GM23338 (cell line): ENCODE data around the gene SLC9C2. TPM values are rescaled to one million over a fixed set of nuclear protein-coding genes. Genes with fewer than 3 reads are reported as not detected.

ENCODE experiments used
- ATAC-seq: fragments of 200-7000 bp; cut with Tn5 transposase; 3 replicates; pipeline ENCODE4 v1.9.1; 2020
- DNase-seq: peaks from one replicate; pipeline ENCODE4 v3.0.0-alpha.2; 2015; ENCODE audit warnings: low spot score
- H2AFZ ChIP-seq: fragments of 200-600 bp; sonication (generic); 2 replicates; pipeline ENCODE4 v1.8.0; 2016; ENCODE audit warnings: antibody characterized with exemption, mild to moderate bottlenecking, moderate library complexity
- H3F3A ChIP-seq: fragments of 200-600 bp; sonication (generic); replicated peaks from 2 replicates; pipeline ENCODE4 v1.8.0; 2017; ENCODE audit warnings: antibody characterized with exemption, mixed run types, low read depth
- H3K27ac ChIP-seq: fragments of 200-600 bp; sonication (generic); 2 replicates; pipeline ENCODE4 v1.6.1; 2016; ENCODE audit warnings: low read depth
- H3K27me3 ChIP-seq: fragments of 200-600 bp; sonication (generic); 2 replicates; pipeline ENCODE4 v1.8.0; 2016; ENCODE audit warnings: mild to moderate bottlenecking, mixed run types, moderate library complexity; ENCODE audit not compliant: insufficient read depth
- H3K36me3 ChIP-seq: fragments of 200-600 bp; sonication (generic); 2 replicates; pipeline ENCODE4 v1.8.0; 2016; ENCODE audit warnings: mild to moderate bottlenecking; ENCODE audit not compliant: insufficient read depth
- H3K4me1 ChIP-seq: fragments of 200-600 bp; sonication (generic); 2 replicates; pipeline ENCODE4 v1.8.0; 2016; ENCODE audit warnings: mild to moderate bottlenecking, moderate library complexity; ENCODE audit not compliant: insufficient read depth
- H3K4me2 ChIP-seq: fragments of 200-600 bp; sonication (generic); 2 replicates; pipeline ENCODE4 v1.7.1; 2017; ENCODE audit warnings: mixed run types
- H3K4me3 ChIP-seq: fragments of 200-600 bp; sonication (generic); 2 replicates; pipeline ENCODE4 v1.6.1; 2016; ENCODE audit warnings: mixed run types
- H3K79me2 ChIP-seq: fragments of 200-600 bp; sonication (generic); replicated peaks from 2 replicates; pipeline ENCODE4 v1.8.0; 2017; ENCODE audit warnings: mild to moderate bottlenecking; ENCODE audit not compliant: insufficient read depth
- H3K9me2 ChIP-seq: fragments of 200-600 bp; sonication (generic); 2 replicates; pipeline ENCODE4 v1.8.0; 2017; ENCODE audit not compliant: insufficient read depth
- H4K20me1 ChIP-seq: fragments of 200-600 bp; sonication (generic); replicated peaks from 2 replicates; pipeline ENCODE4 v1.8.0; 2017; ENCODE audit warnings: mild to moderate bottlenecking; ENCODE audit not compliant: insufficient read depth
- H3K27ac Mint-ChIP-seq: 2 replicates; pipeline ENCODE4 v1.8.0; 2020; ENCODE audit warnings: inconsistent platforms, mild to moderate bottlenecking, moderate library complexity, mixed read lengths
- H3K27me3 Mint-ChIP-seq: 3 replicates; pipeline ENCODE4 v1.8.0; 2022; ENCODE audit warnings: low read depth, mild to moderate bottlenecking, moderate library complexity, mixed read lengths, inconsistent platforms; ENCODE audit not compliant: insufficient read depth, poor library complexity
- H3K36me3 Mint-ChIP-seq: 3 replicates; pipeline ENCODE4 v1.8.0; 2021; ENCODE audit warnings: low read depth, mild to moderate bottlenecking, inconsistent platforms, moderate library complexity, mixed read lengths
- H3K4me1 Mint-ChIP-seq: 3 replicates; pipeline ENCODE4 v1.8.0; 2020; ENCODE audit warnings: mild to moderate bottlenecking, inconsistent platforms, mixed read lengths
- H3K4me3 Mint-ChIP-seq: 3 replicates; pipeline ENCODE4 v1.8.0; 2021; ENCODE audit warnings: moderate library complexity, mild to moderate bottlenecking, inconsistent platforms, mixed read lengths
- H3K9me3 Mint-ChIP-seq: 3 replicates; pipeline ENCODE4 v1.8.0; 2020; ENCODE audit warnings: moderate library complexity, mild to moderate bottlenecking, inconsistent platforms, mixed read lengths
- CREB1 ChIP-seq: fragments of 250-450 bp; sonication (Bioruptor Pico); IDR thresholded peaks from 2 replicates; pipeline ENCODE4 v1.5.0; 2020; ENCODE audit warnings: low read depth, mild to moderate bottlenecking, moderate library complexity
- CTCF ChIP-seq, 2 experiments: fragments of 200-600 bp in 1 of 2; sonication (generic) in 1 of 2; conservative IDR thresholded peaks; 2 replicates each; pipeline versions ENCODE4 v1.5.1 to v1.6.1; 2016 to 2017; ENCODE audit warnings: antibody characterized with exemption in 2 of 2, low read depth in 2 of 2, mild to moderate bottlenecking in 2 of 2, moderate library complexity in 1 of 2
- EZH2 ChIP-seq: fragments of 200-600 bp; sonication (generic); IDR thresholded peaks from one replicate; pipeline ENCODE4 v1.8.0; 2017; ENCODE audit warnings: antibody characterized with exemption, mild to moderate bottlenecking, low read depth; ENCODE audit not compliant: unreplicated experiment
- EZH2phosphoT487 ChIP-seq: fragments of 200-600 bp; sonication (generic); IDR thresholded peaks from one replicate; pipeline ENCODE4 v1.8.1; 2018; ENCODE audit warnings: antibody characterized with exemption; ENCODE audit not compliant: unreplicated experiment
- JUNB ChIP-seq: IDR thresholded peaks from one replicate; pipeline ENCODE4 v1.6.1; 2016; ENCODE audit warnings: antibody characterized with exemption; ENCODE audit not compliant: unreplicated experiment
- POLR2AphosphoS5 ChIP-seq: IDR thresholded peaks from 2 replicates; pipeline ENCODE4 v1.6.1; 2016; ENCODE audit warnings: antibody characterized with exemption, low read depth
- STAT1 ChIP-seq: IDR thresholded peaks from one replicate; pipeline ENCODE4 v1.6.1; 2016; ENCODE audit warnings: antibody characterized with exemption; ENCODE audit not compliant: unreplicated experiment
- polyA plus RNA-seq: library from polyadenylated mRNA; unstranded; fragments of >200 nt; fragmentation: Nextera tagmentation; extraction: Ambion mirVana; gene quantifications from 2 replicates; pipeline ENCODE4 v1.2.1, GENCODE V29; 2016
- total RNA-seq: library from RNA; depleted of rRNA; stranded (reverse); fragments of >200 nt; shearing (Covaris generic); gene quantifications from 2 replicates; pipeline ENCODE4 v1.2.3, GENCODE V29; 2014
- TF ChIP-seq, protein P1 (sequence below): fragments of 250-450 bp; sonication (Bioruptor Pico); IDR thresholded peaks from 2 replicates; pipeline ENCODE4 v1.5.0; 2020; ENCODE audit warnings: mild to moderate bottlenecking, moderate library complexity
- TF ChIP-seq, protein P2 (sequence below): IDR thresholded peaks from 2 replicates; pipeline ENCODE4 v1.6.1; 2016; ENCODE audit warnings: antibody characterized with exemption
- TF ChIP-seq, protein P3 (sequence below): IDR thresholded peaks from one replicate; pipeline ENCODE4 v1.6.1; 2018; ENCODE audit warnings: antibody characterized with exemption; ENCODE audit not compliant: unreplicated experiment

SLC9C2 gene
- total and polyA plus RNA-seq, 2 experiments from 2014 or later, result not detected

DNA sequence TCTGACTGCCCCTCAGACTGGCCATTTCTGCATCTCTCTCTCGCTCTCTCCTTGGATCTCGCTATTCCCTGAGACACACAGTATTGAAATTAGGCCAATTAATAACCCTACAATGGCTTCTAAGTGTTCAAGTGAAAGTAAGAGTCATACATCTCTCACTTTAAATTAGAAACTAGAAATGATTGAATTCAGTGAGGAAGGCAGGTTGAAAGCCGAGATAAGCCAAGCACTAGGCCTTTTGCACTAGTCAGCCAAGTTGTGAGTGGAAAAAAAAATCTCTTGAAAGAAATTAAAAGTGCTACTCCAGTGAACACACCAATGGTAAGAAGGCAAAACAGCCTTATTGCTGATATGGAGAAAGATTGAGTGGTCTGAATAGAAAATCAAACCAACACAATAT lies 51.2 kb downstream of the SLC9C2 start (continued):
- TF ChIP-seq CTCF (conservative IDR thresholded peaks at IDR 0.05; ENCODE audit: low read depth in 2 of 2), result no peak
- TF ChIP-seq EZH2phosphoT487, result no peak
- no peak for TF ChIP-seq JUNB
- no peak for TF ChIP-seq POLR2AphosphoS5

DNA sequence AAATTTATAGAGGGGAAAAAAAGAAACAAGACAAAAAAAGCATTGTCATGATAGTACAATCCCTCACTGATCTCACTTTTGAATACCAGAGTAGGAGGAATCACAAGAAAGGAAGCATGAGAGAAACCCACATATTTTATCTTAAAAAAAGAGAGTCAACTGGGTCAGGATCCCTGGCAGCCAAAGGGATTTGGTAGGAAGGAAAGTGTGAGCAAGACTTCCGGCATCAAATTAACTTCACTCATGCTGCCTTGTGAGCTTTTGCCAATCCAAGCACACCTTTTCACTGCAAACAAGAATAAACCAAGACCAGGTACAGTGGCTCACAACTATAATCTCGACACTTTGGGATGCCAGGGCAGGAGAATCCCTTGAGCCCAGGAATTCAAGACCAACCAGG lies 53.1 kb downstream of the SLC9C2 start:
- Histone ChIP-seq H3K9me2 (no peaks in the 10 kb centered on the region), H3K4me1 (peaks cover 7% of the 10 kb centered on the region; the same call in 1 of the 2 replicates), H3K4me3 (no peak overlapping the region), H3K27me3 (no peaks in the 10 kb centered on the region), H3K36me3 (no peaks in the 10 kb centered on the region), H3F3A (no peaks in the 10 kb centered on the region), H2AFZ (0 out of 2 replicates have a peak overlapping the region, but pooled peaks have one; percentile 45), H3K4me2 (no peak overlapping the region), H4K20me1 (no peaks in the 10 kb centered on the region), H3K27ac (no peak overlapping the region), H3K79me2 (no peaks in the 10 kb centered on the region)
- DNase-seq (no peak), ATAC-seq (no peak)
- TF ChIP-seq EZH2phosphoT487 (no peak), POLR2AphosphoS5 (no peak), EZH2 (no peak), STAT1 (no peak), CREB1 (CRISPR knock-in tag) (no peak)
- TF ChIP-seq, protein P1, sequence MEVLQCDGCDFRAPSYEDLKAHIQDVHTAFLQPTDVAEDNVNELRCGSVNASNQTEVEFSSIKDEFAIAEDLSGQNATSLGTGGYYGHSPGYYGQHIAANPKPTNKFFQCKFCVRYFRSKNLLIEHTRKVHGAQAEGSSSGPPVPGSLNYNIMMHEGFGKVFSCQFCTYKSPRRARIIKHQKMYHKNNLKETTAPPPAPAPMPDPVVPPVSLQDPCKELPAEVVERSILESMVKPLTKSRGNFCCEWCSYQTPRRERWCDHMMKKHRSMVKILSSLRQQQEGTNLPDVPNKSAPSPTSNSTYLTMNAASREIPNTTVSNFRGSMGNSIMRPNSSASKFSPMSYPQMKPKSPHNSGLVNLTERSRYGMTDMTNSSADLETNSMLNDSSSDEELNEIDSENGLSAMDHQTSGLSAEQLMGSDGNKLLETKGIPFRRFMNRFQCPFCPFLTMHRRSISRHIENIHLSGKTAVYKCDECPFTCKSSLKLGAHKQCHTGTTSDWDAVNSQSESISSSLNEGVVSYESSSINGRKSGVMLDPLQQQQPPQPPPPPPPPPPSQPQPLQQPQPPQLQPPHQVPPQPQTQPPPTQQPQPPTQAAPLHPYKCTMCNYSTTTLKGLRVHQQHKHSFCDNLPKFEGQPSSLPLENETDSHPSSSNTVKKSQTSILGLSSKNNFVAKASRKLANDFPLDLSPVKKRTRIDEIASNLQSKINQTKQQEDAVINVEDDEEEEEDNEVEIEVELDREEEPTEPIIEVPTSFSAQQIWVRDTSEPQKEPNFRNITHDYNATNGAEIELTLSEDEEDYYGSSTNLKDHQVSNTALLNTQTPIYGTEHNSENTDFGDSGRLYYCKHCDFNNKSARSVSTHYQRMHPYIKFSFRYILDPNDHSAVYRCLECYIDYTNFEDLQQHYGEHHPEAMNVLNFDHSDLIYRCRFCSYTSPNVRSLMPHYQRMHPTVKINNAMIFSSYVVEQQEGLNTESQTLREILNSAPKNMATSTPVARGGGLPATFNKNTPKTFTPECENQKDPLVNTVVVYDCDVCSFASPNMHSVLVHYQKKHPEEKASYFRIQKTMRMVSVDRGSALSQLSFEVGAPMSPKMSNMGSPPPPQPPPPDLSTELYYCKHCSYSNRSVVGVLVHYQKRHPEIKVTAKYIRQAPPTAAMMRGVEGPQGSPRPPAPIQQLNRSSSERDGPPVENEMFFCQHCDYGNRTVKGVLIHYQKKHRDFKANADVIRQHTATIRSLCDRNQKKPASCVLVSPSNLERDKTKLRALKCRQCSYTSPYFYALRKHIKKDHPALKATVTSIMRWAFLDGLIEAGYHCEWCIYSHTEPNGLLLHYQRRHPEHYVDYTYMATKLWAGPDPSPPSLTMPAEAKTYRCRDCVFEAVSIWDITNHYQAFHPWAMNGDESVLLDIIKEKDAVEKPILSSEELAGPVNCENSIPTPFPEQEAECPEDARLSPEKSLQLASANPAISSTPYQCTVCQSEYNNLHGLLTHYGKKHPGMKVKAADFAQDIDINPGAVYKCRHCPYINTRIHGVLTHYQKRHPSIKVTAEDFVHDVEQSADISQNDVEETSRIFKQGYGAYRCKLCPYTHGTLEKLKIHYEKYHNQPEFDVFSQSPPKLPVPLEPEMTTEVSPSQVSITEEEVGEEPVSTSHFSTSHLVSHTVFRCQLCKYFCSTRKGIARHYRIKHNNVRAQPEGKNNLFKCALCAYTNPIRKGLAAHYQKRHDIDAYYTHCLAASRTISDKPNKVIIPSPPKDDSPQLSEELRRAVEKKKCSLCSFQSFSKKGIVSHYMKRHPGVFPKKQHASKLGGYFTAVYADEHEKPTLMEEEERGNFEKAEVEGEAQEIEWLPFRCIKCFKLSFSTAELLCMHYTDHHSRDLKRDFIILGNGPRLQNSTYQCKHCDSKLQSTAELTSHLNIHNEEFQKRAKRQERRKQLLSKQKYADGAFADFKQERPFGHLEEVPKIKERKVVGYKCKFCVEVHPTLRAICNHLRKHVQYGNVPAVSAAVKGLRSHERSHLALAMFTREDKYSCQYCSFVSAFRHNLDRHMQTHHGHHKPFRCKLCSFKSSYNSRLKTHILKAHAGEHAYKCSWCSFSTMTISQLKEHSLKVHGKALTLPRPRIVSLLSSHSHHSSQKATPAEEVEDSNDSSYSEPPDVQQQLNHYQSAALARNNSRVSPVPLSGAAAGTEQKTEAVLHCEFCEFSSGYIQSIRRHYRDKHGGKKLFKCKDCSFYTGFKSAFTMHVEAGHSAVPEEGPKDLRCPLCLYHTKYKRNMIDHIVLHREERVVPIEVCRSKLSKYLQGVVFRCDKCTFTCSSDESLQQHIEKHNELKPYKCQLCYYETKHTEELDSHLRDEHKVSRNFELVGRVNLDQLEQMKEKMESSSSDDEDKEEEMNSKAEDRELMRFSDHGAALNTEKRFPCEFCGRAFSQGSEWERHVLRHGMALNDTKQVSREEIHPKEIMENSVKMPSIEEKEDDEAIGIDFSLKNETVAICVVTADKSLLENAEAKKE (CRISPR knock-in tag), result no peak
- TF ChIP-seq, protein P2, sequence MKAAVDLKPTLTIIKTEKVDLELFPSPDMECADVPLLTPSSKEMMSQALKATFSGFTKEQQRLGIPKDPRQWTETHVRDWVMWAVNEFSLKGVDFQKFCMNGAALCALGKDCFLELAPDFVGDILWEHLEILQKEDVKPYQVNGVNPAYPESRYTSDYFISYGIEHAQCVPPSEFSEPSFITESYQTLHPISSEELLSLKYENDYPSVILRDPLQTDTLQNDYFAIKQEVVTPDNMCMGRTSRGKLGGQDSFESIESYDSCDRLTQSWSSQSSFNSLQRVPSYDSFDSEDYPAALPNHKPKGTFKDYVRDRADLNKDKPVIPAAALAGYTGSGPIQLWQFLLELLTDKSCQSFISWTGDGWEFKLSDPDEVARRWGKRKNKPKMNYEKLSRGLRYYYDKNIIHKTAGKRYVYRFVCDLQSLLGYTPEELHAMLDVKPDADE, result no peak
- TF ChIP-seq, protein P3, sequence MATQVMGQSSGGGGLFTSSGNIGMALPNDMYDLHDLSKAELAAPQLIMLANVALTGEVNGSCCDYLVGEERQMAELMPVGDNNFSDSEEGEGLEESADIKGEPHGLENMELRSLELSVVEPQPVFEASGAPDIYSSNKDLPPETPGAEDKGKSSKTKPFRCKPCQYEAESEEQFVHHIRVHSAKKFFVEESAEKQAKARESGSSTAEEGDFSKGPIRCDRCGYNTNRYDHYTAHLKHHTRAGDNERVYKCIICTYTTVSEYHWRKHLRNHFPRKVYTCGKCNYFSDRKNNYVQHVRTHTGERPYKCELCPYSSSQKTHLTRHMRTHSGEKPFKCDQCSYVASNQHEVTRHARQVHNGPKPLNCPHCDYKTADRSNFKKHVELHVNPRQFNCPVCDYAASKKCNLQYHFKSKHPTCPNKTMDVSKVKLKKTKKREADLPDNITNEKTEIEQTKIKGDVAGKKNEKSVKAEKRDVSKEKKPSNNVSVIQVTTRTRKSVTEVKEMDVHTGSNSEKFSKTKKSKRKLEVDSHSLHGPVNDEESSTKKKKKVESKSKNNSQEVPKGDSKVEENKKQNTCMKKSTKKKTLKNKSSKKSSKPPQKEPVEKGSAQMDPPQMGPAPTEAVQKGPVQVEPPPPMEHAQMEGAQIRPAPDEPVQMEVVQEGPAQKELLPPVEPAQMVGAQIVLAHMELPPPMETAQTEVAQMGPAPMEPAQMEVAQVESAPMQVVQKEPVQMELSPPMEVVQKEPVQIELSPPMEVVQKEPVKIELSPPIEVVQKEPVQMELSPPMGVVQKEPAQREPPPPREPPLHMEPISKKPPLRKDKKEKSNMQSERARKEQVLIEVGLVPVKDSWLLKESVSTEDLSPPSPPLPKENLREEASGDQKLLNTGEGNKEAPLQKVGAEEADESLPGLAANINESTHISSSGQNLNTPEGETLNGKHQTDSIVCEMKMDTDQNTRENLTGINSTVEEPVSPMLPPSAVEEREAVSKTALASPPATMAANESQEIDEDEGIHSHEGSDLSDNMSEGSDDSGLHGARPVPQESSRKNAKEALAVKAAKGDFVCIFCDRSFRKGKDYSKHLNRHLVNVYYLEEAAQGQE, result no peak
- Mint-ChIP-seq H3K27ac (no peak overlapping the region; the same call in 1 of the 2 replicates), H3K4me1 (peaks cover 6% of the 10 kb centered on the region; the same call in 1 of the 3 replicates), H3K27me3 (no peaks in the 10 kb centered on the region), H3K9me3 (no peaks in the 10 kb centered on the region), H3K4me3 (no peak overlapping the region), H3K36me3 (no peaks in the 10 kb centered on the region)
